Measurements from ENCODE around the gene NRM. TPM values are rescaled to one million over a fixed set of nuclear protein-coding genes. Genes with fewer than 3 reads are reported as not detected.
"Not testable (repeated sequence)": the region's sequence is repeated elsewhere in the genome, so short reads cannot be mapped to it uniquely, and the experiment has no call there.

The NRM gene
- total and polyA plus RNA-seq, 12 donors, result 1.6 to 11.6 (median 3.8) TPM

DNA sequence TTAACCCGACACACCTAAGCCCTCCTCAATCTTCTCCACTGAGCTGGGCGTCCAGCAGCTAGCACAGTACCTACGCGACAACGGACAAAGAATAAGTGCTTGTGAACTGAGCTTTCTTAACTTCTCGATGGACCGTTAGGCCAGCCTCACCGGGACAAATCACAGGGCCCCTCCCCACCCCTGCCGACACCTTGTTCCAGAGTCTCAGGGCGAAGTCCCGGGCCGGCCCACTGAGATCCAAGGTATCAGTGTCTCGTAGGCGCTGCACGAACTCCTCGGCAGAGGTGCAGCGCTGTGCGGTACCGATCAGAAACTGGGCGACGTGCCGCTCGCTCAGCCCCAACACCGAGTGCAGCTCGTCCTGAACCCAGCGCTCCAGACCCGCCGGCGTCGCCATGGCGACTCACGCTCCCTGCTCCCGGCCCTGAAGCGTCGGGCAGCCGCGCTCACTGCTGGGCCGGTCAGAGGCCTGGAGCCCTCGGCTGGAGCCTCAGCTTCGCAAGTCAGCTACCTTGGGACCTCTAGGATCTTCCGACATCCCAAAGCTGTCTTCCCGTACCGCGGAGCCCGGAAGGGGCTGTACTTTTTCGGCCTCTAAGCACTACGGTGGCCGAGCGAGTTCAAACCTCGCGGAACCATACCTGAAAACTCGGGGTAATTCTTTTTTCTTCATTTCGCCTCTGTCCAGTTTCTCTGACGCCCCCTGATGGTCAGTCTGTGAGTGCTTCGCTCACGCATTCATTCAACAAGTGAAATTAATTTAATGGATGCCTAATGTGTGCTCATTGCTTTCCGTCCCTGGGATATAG is 18.1 kb downstream of the NRM start, which contains the start of gene DHX16:
DHX16 (minus strand) TSS at position 562 of the 809 bp plus-strand sequence; CDS start at position 397, 165 bp downstream.
- peak; percentile 86 to 95 (median 91) for ATAC-seq
- no peaks in the 10 kb centered on the region for H3K27me3 ChIP-seq
- peak; percentile 94 to 98 for DNase-seq
- TF ChIP-seq, protein P1, sequence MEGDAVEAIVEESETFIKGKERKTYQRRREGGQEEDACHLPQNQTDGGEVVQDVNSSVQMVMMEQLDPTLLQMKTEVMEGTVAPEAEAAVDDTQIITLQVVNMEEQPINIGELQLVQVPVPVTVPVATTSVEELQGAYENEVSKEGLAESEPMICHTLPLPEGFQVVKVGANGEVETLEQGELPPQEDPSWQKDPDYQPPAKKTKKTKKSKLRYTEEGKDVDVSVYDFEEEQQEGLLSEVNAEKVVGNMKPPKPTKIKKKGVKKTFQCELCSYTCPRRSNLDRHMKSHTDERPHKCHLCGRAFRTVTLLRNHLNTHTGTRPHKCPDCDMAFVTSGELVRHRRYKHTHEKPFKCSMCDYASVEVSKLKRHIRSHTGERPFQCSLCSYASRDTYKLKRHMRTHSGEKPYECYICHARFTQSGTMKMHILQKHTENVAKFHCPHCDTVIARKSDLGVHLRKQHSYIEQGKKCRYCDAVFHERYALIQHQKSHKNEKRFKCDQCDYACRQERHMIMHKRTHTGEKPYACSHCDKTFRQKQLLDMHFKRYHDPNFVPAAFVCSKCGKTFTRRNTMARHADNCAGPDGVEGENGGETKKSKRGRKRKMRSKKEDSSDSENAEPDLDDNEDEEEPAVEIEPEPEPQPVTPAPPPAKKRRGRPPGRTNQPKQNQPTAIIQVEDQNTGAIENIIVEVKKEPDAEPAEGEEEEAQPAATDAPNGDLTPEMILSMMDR (IDR thresholded peaks at IDR 0.05), result peak; percentile 79 to 93 (median 87)
- H3K4me1 ChIP-seq, result peaks cover 0 to 30% (median 18%) of the 10 kb centered on the region in 9 donors
- H3K36me3 ChIP-seq, result peaks cover 0 to 58% (median 32%) of the 10 kb centered on the region in 9 donors
- peak within 1 kb of the TSS; percentile 70 to 99 (median 89) for H3K4me3 ChIP-seq
- H3K27ac ChIP-seq, result peak within 1 kb of the TSS in 9 of 10 donors; percentile 57 to 91 (median 79)
- intact Hi-C loops (cut with DNase I), result loop anchor here in 6 of 10 donors (2.0 to 10.0 kb wide), 6 partner anchors 45 to 205 kb away; partner anchors contain the start of genes HLA-E (in 4 of the 6) and ATAT1 (in 2 of the 6)
- WGBS, 2 donors, result 0% methylated on average over 57 of the region's 57 CpGs
- no peaks in the 10 kb centered on the region for H3K9me3 ChIP-seq

DNA sequence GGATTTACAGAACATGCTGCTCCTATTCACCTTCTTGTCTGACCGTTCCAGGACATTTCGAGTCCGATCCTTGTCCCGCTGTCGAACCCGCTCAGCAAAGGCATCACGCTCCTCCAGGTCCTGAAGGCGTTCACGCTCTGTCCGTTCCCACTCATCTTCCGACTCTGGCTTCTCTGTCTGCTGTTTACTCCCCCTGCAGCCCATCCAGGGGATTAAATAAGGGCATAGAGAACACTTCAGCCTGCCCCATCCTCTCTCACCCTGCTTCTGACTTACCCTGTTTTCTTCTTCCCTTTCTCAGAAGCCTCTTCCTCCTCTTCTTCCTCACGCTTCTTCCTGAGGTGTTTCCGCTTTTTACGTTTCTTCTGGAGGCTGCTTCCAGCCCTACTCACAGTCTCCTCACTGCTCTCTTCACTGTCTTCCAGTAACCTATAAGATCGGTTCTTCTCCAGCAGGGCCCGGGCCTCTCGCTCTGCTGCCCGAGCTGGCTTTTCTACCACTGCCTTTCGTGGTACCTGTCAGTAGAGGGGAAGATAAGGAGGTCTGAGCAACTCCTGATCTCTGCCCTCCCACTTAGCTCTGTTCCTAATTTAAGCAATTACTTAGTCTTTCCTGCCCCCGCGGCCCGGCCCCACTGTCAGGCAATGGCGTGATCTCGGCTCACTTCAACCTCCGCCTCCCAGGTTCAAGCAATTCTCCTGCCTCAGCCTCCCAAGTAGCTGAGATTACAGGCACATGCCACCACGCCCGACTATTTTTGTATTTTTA is 19.8 kb downstream of the NRM start:
- Histone ChIP-seq H3K9me3 (no peaks in the 10 kb centered on the region), H3K36me3 (peaks cover 0 to 58% (median 22%) of the 10 kb centered on the region in 9 donors), H3K27ac (no peak overlapping the region), H3K4me1 (peaks cover 0 to 26% (median 18%) of the 10 kb centered on the region in 9 donors), H3K27me3 (no peaks in the 10 kb centered on the region), H3K4me3 (peak overlapping the region in 1 of 10 donors; percentile 70)
- no peak for ATAC-seq
- DNase-seq, result no peak
- intact Hi-C loops (cut with DNase I), result loop anchor here in 6 of 10 donors (5.0 to 10.0 kb wide), 5 partner anchors 44 to 206 kb away; partner anchors contain the start of genes HLA-E (in 4 of the 6) and ATAT1 (in 2 of the 6)
- 79% methylated on average over 27 of the region's 27 CpGs for WGBS, 2 donors
- TF ChIP-seq, protein P1 (IDR thresholded peaks at IDR 0.05), result no peak

DNA sequence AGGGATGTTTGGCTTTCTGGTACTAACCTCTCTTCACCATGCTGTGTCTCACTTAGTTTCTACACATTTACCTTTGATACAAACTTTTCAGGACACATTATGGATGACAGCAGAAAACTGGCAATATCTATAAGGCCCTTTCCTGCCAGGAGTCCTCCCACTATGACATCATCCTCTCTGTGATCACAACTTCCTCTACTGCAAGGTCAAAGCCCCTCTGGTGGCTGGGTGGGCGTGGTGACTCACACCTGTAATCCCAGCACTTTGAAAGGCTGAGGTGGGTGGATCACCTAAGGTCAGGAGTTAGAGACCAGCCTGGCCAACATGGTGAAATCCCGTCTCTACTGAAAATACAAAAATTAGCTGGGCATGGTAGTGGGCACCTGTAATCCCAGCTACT is 24.5 kb downstream of the NRM start:
- H3K27me3 ChIP-seq; H3K4me3 ChIP-seq; H3K4me1 ChIP-seq; H3K9me3 ChIP-seq; DNase-seq; ATAC-seq; H3K27ac ChIP-seq; intact Hi-C loops (cut with DNase I): not testable (repeated sequence)
- H3K36me3 ChIP-seq, result peaks cover 0 to 100% (median 58%) of the 10 kb centered on the region in 9 donors
- 80 to 85% methylated on average over 2 of the region's 2 CpGs for WGBS, 2 donors

DNA sequence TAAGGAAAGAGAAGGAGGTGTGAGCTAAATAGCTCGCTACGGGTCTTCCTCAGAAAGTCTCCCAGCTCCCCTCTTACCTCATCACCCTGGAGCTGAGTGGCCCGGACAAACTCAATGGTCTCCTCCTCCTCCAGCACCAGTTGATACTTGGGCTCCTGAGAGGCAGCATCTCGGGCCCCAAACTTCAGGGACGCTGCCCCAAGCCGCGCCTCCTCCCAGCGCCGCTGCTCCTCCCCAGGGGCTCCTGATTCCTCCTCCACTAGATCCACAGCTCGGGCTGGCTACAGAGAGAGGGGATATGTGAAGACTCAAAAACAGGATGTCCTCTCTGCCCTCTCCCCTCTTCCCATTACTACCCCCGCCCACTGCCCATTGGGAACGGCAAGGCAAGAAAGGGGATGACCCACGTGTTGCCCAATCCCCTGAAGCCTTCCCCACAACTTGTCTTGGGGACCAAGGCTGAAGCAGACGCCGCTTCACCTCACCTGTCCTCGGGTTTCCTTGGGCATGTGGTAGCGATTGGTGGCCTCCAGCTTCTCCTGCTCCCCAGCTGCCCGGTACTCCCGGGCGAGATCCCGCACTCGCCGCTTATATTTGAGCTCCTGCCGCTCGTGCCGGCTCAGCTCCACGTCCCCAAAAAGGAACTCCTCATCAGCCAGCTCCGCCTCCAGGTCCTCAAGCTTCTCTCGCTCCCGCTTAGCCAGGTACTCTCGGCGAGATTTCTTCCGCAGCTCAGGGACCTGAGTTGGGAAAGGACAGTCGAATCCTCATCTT is 25.6 kb downstream of the NRM start:
- Histone ChIP-seq H3K36me3 (peaks cover 0 to 100% (median 62%) of the 10 kb centered on the region in 9 donors), H3K27ac (no peak overlapping the region), H3K4me1 (no peaks in the 10 kb centered on the region), H3K4me3 (no peak overlapping the region), H3K27me3 (no peaks in the 10 kb centered on the region), H3K9me3 (no peaks in the 10 kb centered on the region)
- intact Hi-C loops (cut with DNase I), result no loop called here
- TF ChIP-seq, protein P1 (IDR thresholded peaks at IDR 0.05), result no peak
- DNase-seq (no peak), ATAC-seq (peak in 3 of 8 donors; percentile 15 to 46 (median 19))
- WGBS, 2 donors, result 91 to 93% methylated on average over 34 of the region's 34 CpGs

DNA sequence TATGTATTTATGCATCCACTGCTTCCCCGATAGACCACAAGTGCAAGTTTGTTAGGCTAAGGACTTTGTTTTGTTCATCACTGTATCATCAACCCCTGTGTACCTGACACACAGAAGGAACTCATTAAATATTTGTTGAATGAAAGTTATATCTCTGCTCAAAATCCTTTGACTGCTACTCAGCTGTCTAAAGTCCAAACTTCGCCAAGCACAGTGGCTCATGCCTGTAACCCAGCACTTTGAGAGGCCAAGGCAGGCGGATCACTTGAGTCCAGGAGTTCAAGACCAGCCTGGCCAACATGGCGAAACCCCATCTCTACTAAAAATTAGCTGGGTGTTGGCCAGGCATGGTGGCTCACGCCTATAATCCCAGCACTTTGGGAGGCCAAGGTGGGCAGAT is 32.9 kb downstream of the NRM start:
- H3K4me1 ChIP-seq; H3K9me3 ChIP-seq; ATAC-seq; H3K27me3 ChIP-seq; H3K27ac ChIP-seq; DNase-seq; intact Hi-C loops (cut with DNase I); H3K4me3 ChIP-seq: not testable (repeated sequence)
- peaks cover 9 to 100% (median 88%) of the 10 kb centered on the region in 9 donors for H3K36me3 ChIP-seq
- WGBS, 2 donors, result 91 to 95% methylated on average over 5 of the region's 5 CpGs
